Chondrocyte (in vitro differentiated cells): ENCODE data around the gene APMAP. TPM values are rescaled to one million over a fixed set of nuclear protein-coding genes. Genes with fewer than 3 reads are reported as not detected.

ENCODE experiments used
- DNase-seq: peaks from one replicate; pipeline ENCODE4 v3.0.0; 2021; ENCODE audit warnings: mixed read lengths, low spot score
- H3K27ac Mint-ChIP-seq: one replicate; pipeline ENCODE4 v1.8.0; 2021; ENCODE audit warnings: mild to moderate bottlenecking, moderate library complexity, mixed read lengths; ENCODE audit not compliant: unreplicated experiment
- H3K27me3 Mint-ChIP-seq: 2 replicates; pipeline ENCODE4 v1.8.0; 2021; ENCODE audit warnings: low read depth, mixed read lengths
- H3K36me3 Mint-ChIP-seq: 2 replicates; pipeline ENCODE4 v1.8.0; 2021; ENCODE audit warnings: low read depth, mixed read lengths
- H3K4me1 Mint-ChIP-seq: 2 replicates; pipeline ENCODE4 v1.8.0; 2021; ENCODE audit warnings: low read depth, mild to moderate bottlenecking, mixed read lengths
- H3K4me3 Mint-ChIP-seq: one replicate; pipeline ENCODE4 v1.8.0; 2021; ENCODE audit warnings: mild to moderate bottlenecking, moderate library complexity, mixed read lengths; ENCODE audit not compliant: unreplicated experiment
- H3K9me3 Mint-ChIP-seq: 2 replicates; pipeline ENCODE4 v1.8.0; 2021; ENCODE audit warnings: low read depth, mixed read lengths
- CTCF ChIP-seq: fragments of 200-600 bp; sonication (generic); IDR thresholded peaks from 2 replicates; pipeline ENCODE4 v1.5.0; 2021; ENCODE audit warnings: antibody characterized with exemption, mild to moderate bottlenecking, moderate library complexity
- total RNA-seq: library from RNA; stranded (reverse); gene quantifications from 3 replicates; pipeline ENCODE4 v1.2.1, GENCODE V29; 2021

Gene APMAP
- total RNA-seq, 1 donor from 2014 or later = 82.2 TPM

GRCh38 chr20:25030649-25031207 is 38.2 kb upstream of the APMAP start:
- peaks cover 8% of the 10 kb centered on the region for H3K36me3 Mint-ChIP-seq
- H3K9me3 Mint-ChIP-seq = no peaks in the 10 kb centered on the region
- no peak overlapping the region for H3K4me3 Mint-ChIP-seq
- no peak for TF ChIP-seq CTCF
- H3K4me1 Mint-ChIP-seq = peaks cover 15% of the 10 kb centered on the region
- peaks cover 6% of the 10 kb centered on the region for H3K27me3 Mint-ChIP-seq
- DNase-seq = peak; percentile 77
- no peak overlapping the region for H3K27ac Mint-ChIP-seq

GRCh38 chr20:25030007-25030648 is 37.6 kb upstream of the APMAP start:
- DNase-seq = peak; percentile 22
- Mint-ChIP-seq H3K36me3 (peaks cover 8% of the 10 kb centered on the region), H3K4me3 (no peak overlapping the region), H3K4me1 (peaks cover 15% of the 10 kb centered on the region), H3K9me3 (no peaks in the 10 kb centered on the region), H3K27ac (no peak overlapping the region), H3K27me3 (peaks cover 6% of the 10 kb centered on the region)
- no peak for TF ChIP-seq CTCF

GRCh38 chr20:25025986-25026605 is 33.5 kb upstream of the APMAP start:
- Mint-ChIP-seq H3K27ac (no peak overlapping the region), H3K4me1 (no peaks in the 10 kb centered on the region), H3K36me3 (peaks cover 8% of the 10 kb centered on the region), H3K9me3 (no peaks in the 10 kb centered on the region), H3K27me3 (peaks cover 6% of the 10 kb centered on the region), H3K4me3 (no peak overlapping the region)
- peak; percentile 46 for DNase-seq
- TF ChIP-seq CTCF = no peak

- Mint-ChIP-seq H3K4me1 (no peaks in the 10 kb centered on the region), H3K36me3 (peaks cover 3% of the 10 kb centered on the region), H3K27ac (no peak overlapping the region), H3K27me3 (peaks cover 1% of the 10 kb centered on the region), H3K9me3 (no peaks in the 10 kb centered on the region), H3K4me3 (no peak overlapping the region)
- no peak for TF ChIP-seq CTCF
- DNase-seq = peak; percentile 50
Measured at GRCh38 chr20:25025091-25025861, 32.7 kb upstream of the APMAP start.

- Mint-ChIP-seq H3K36me3 (no peaks in the 10 kb centered on the region), H3K9me3 (no peaks in the 10 kb centered on the region), H3K4me3 (no peak overlapping the region), H3K27me3 (no peaks in the 10 kb centered on the region), H3K4me1 (no peaks in the 10 kb centered on the region), H3K27ac (no peak overlapping the region)
- no peak for TF ChIP-seq CTCF
- peak; percentile 75 for DNase-seq
Measured at GRCh38 chr20:25024171-25024570, 31.6 kb upstream of the APMAP start.
